Subcutaneous abdominal adipose tissue (tissue), 5 donors: ENCODE results near the gene RNU6-8.

Experiments
- H3K27ac ChIP-seq: one replicate; pipeline ENCODE4 v1.7.0; 2013; ENCODE audit warnings: low read depth, mild to moderate bottlenecking, inconsistent platforms, low read length, moderate library complexity
- H3K27me3 ChIP-seq, 5 donors: one replicate each; pipeline ENCODE4 v1.7.0; 2013; ENCODE audit warnings: low read length in 5 of 5, inconsistent platforms in 1 of 5; ENCODE audit not compliant: control insufficient read depth in 5 of 5, insufficient read depth in 4 of 5
- H3K36me3 ChIP-seq, 5 donors: one replicate each; pipeline ENCODE4 v1.7.0; 2013; ENCODE audit warnings: low read length in 5 of 5; ENCODE audit not compliant: control insufficient read depth in 5 of 5, insufficient read depth in 5 of 5
- H3K4me1 ChIP-seq, 5 donors: one replicate each; pipeline ENCODE4 v1.7.0; 2013; ENCODE audit warnings: low read length in 5 of 5, mild to moderate bottlenecking in 3 of 5, moderate library complexity in 1 of 5; ENCODE audit not compliant: control insufficient read depth in 5 of 5, insufficient read depth in 5 of 5
- H3K4me3 ChIP-seq, 5 donors: one replicate each; pipeline ENCODE4 v1.7.0; 2013; ENCODE audit warnings: low read length in 5 of 5, low read depth in 1 of 5
- H3K9ac ChIP-seq, 5 donors: one replicate each; pipeline ENCODE4 v1.7.0; 2013; ENCODE audit warnings: low read length in 5 of 5, mild to moderate bottlenecking in 4 of 5, moderate library complexity in 3 of 5
- H3K9me3 ChIP-seq, 5 donors: one replicate each; pipeline ENCODE4 v1.7.0; 2013; ENCODE audit warnings: low read length in 5 of 5; ENCODE audit not compliant: control insufficient read depth in 5 of 5
- donor health status: healthy.
- donor health status: healthy.
- donor health status: healthy.
- donor health status: healthy.
- donor health status: healthy.

Gene RNU6-8

GRCh38 chr14:32230695-32231280 is 27.7 kb upstream of the RNU6-8 start:
- no peak overlapping the region for H3K27ac ChIP-seq
- no peaks in the 10 kb centered on the region for H3K36me3 ChIP-seq
- no peaks in the 10 kb centered on the region for H3K27me3 ChIP-seq
- no peaks in the 10 kb centered on the region for H3K9me3 ChIP-seq
- no peak overlapping the region for H3K4me3 ChIP-seq
- peaks cover 0 to 3% (median 0%) of the 10 kb centered on the region in 5 donors for H3K4me1 ChIP-seq
- H3K9ac ChIP-seq, result peak overlapping the region in 1 of 5 donors; percentile 6

GRCh38 chr14:32230181-32230580 is 27.1 kb upstream of the RNU6-8 start:
- Histone ChIP-seq H3K4me1 (peaks cover 0 to 3% (median 0%) of the 10 kb centered on the region in 5 donors), H3K9ac (no peak overlapping the region), H3K27ac (no peak overlapping the region), H3K36me3 (no peaks in the 10 kb centered on the region), H3K27me3 (no peaks in the 10 kb centered on the region), H3K9me3 (no peaks in the 10 kb centered on the region), H3K4me3 (no peak overlapping the region)

- Histone ChIP-seq H3K4me3 (no peak overlapping the region), H3K27me3 (no peaks in the 10 kb centered on the region), H3K27ac (no peak overlapping the region), H3K9ac (no peak overlapping the region), H3K4me1 (peaks cover 0 to 3% (median 0%) of the 10 kb centered on the region in 5 donors), H3K9me3 (no peaks in the 10 kb centered on the region), H3K36me3 (no peaks in the 10 kb centered on the region)
Observed at GRCh38 chr14:32226056-32226455, 23.0 kb upstream of the RNU6-8 start.

- Histone ChIP-seq H3K9ac (no peak overlapping the region), H3K27ac (no peak overlapping the region), H3K27me3 (no peaks in the 10 kb centered on the region), H3K9me3 (no peaks in the 10 kb centered on the region), H3K4me3 (no peak overlapping the region), H3K36me3 (no peaks in the 10 kb centered on the region), H3K4me1 (peaks cover 0 to 3% (median 0%) of the 10 kb centered on the region in 5 donors)
Observed at GRCh38 chr14:32225378-32225920, 22.4 kb upstream of the RNU6-8 start.

GRCh38 chr14:32224737-32225377 is 21.8 kb upstream of the RNU6-8 start:
- Histone ChIP-seq H3K36me3 (no peaks in the 10 kb centered on the region), H3K4me1 (peaks cover 0 to 3% (median 0%) of the 10 kb centered on the region in 5 donors), H3K4me3 (no peak overlapping the region), H3K9ac (no peak overlapping the region), H3K27me3 (no peaks in the 10 kb centered on the region), H3K27ac (no peak overlapping the region), H3K9me3 (no peaks in the 10 kb centered on the region)

GRCh38 chr14:32217301-32217700 is 14.2 kb upstream of the RNU6-8 start:
- H3K27ac ChIP-seq, result no peak overlapping the region
- H3K4me1 ChIP-seq, result no peaks in the 10 kb centered on the region
- no peak overlapping the region for H3K9ac ChIP-seq
- H3K9me3 ChIP-seq, result no peaks in the 10 kb centered on the region
- H3K27me3 ChIP-seq, result no peaks in the 10 kb centered on the region
- H3K36me3 ChIP-seq, result no peaks in the 10 kb centered on the region
- no peak overlapping the region for H3K4me3 ChIP-seq

- no peaks in the 10 kb centered on the region for H3K27me3 ChIP-seq
- no peak overlapping the region for H3K9ac ChIP-seq
- H3K9me3 ChIP-seq, result no peaks in the 10 kb centered on the region
- no peak overlapping the region for H3K4me3 ChIP-seq
- H3K27ac ChIP-seq, result no peak overlapping the region
- H3K4me1 ChIP-seq, result no peaks in the 10 kb centered on the region
- no peaks in the 10 kb centered on the region for H3K36me3 ChIP-seq
Observed at GRCh38 chr14:32212833-32213232, 9.8 kb upstream of the RNU6-8 start.

- Histone ChIP-seq H3K9me3 (no peaks in the 10 kb centered on the region), H3K27ac (no peak overlapping the region), H3K27me3 (no peaks in the 10 kb centered on the region), H3K4me1 (no peaks in the 10 kb centered on the region), H3K4me3 (no peak overlapping the region), H3K36me3 (no peaks in the 10 kb centered on the region), H3K9ac (no peak overlapping the region)
Observed at GRCh38 chr14:32211068-32211404, 8.0 kb upstream of the RNU6-8 start.

- H3K36me3 ChIP-seq, result no peaks in the 10 kb centered on the region
- no peak overlapping the region for H3K9ac ChIP-seq
- no peaks in the 10 kb centered on the region for H3K27me3 ChIP-seq
- no peaks in the 10 kb centered on the region for H3K9me3 ChIP-seq
- no peak overlapping the region for H3K4me3 ChIP-seq
- no peaks in the 10 kb centered on the region for H3K4me1 ChIP-seq
- H3K27ac ChIP-seq, result no peak overlapping the region
Observed at GRCh38 chr14:32209471-32209870, 6.4 kb upstream of the RNU6-8 start.

GRCh38 chr14:32208490-32208889 is 5.4 kb upstream of the RNU6-8 start:
- no peaks in the 10 kb centered on the region for H3K27me3 ChIP-seq
- no peaks in the 10 kb centered on the region for H3K9me3 ChIP-seq
- H3K4me3 ChIP-seq, result no peak overlapping the region
- peaks cover 3 to 8% (median 7%) of the 10 kb centered on the region in 5 donors for H3K4me1 ChIP-seq
- no peaks in the 10 kb centered on the region for H3K36me3 ChIP-seq
- H3K27ac ChIP-seq, result no peak overlapping the region
- H3K9ac ChIP-seq, result no peak overlapping the region
